NCI-H128 (cell line): ENCODE data around the gene TRAF3IP1.
"Not testable (repeated sequence)": the region's sequence is repeated elsewhere in the genome, so short reads cannot be mapped to it uniquely, and the experiment has no call there.

Source experiments
- DNase-seq: peaks from one replicate; lab custom pipeline; 2025; ENCODE audit not compliant: unreplicated experiment; lab: John Stamatoyannopoulos, UW

The TRAF3IP1 gene, protein sequence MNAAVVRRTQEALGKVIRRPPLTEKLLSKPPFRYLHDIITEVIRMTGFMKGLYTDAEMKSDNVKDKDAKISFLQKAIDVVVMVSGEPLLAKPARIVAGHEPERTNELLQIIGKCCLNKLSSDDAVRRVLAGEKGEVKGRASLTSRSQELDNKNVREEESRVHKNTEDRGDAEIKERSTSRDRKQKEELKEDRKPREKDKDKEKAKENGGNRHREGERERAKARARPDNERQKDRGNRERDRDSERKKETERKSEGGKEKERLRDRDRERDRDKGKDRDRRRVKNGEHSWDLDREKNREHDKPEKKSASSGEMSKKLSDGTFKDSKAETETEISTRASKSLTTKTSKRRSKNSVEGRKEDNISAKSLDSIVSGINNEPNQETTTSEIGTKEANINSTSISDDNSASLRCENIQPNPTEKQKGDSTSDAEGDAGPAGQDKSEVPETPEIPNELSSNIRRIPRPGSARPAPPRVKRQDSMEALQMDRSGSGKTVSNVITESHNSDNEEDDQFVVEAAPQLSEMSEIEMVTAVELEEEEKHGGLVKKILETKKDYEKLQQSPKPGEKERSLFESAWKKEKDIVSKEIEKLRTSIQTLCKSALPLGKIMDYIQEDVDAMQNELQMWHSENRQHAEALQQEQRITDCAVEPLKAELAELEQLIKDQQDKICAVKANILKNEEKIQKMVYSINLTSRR

DNA sequence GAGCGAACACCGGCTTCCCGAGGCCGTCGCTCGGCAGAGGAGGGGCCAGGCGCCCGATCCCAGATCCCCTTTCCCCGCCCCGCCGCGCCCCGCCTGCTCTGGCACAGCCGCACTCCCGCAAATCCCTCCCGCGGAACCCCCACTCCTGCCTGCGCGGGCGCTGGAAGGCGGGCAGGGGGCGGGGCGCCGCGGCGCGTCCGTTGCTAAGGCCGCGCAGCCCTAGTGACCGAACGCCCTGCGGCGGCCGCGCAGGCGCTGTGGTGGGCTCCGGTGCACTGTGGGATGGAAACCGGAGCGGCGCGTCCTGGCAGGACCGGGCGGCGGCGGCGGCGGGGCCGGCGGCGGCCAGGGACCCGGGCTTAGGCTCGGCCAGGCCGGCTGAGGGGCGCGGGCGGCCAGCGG is at the start of gene TRAF3IP1:
TSS of gene TRAF3IP1 (plus strand) at position 273 of the 402 bp plus-strand sequence. CDS start 145 bp downstream, outside the sequence.
- DNase-seq, result peak; percentile 63

DNA sequence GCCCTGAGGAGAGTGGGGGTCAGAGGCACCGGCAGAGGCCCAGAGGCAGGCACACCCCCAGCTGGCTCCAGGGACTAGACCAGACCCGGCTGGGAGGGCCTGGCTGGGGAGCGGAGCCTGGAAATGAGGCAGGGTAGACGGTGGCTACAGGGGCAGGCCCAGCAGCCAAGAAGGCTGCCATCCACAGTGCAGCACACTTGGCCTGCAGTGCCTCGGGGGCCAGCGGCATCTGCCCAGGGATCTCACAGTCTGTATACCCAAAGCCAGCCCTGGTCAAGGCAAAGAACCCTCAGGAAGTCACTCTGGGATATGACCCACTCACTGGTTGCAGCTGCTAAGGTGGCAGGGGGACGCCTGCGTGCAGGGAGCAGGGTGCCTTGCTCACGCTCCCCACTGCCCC is 49.7 kb upstream of the TRAF3IP1 start:
- DNase-seq, result no peak

GRCh38 chr2:238271061-238271554 is 49.2 kb upstream of the TRAF3IP1 start:
- DNase-seq, result no peak

GRCh38 chr2:238271686-238272085 is 48.6 kb upstream of the TRAF3IP1 start:
- not testable (repeated sequence) for DNase-seq

DNA sequence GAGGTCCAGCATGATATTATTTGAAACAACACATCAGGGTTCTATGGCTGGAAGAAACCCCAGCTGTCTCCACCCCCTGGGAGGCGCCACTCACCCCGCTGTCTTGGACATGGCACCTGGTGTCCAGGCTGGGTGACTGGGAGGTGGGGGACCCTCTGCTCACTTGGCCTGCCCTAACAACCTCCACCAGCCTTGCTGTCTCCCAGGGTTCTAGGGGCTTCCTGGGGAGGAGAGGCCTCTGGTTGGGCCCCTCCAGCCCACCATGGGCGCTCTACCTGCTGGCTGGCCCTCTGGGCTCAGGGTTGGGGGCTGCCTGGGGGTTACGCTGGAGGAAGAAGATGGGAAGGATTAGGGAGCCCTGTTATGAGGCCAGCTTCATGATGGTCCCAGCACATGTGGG is 48.2 kb upstream of the TRAF3IP1 start:
- DNase-seq, result no peak

- DNase-seq, result not testable (repeated sequence)
Observed at GRCh38 chr2:238273433-238273832, 46.9 kb upstream of the TRAF3IP1 start.

DNA sequence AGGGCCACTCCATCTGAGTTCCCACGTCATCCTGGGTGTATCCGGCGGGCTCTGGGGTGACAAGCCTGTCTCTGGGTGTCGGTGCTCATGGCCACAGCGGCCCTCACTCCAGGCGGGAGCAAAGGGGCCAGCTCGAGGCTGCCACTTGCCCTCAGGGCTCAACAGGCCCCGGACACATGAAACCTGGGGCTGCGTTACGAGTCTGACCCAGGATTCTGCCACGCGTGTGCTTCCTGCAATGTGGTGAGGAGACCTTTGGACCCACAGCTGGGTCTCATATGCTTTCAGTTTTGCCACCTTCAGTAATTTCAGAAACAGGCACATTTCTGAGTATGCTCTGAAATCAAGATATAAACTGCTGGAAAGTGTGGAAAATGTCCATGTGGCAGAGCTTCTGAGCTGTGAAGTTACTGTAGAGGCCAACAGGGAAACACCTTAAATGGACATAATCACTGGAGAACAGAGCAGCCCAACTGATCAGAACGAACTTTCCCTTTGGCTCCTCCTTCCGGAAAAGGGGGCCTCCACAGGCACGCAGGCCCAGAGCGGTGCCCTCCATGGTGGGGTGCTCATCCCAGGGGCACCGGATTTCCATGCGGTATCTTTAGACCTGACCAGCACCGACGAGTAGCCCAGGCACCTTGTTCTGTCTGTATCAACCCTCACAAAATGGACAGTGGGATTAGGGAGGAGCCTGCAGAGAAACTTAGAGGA is 46.0 kb upstream of the TRAF3IP1 start:
- DNase-seq, result no peak

DNA sequence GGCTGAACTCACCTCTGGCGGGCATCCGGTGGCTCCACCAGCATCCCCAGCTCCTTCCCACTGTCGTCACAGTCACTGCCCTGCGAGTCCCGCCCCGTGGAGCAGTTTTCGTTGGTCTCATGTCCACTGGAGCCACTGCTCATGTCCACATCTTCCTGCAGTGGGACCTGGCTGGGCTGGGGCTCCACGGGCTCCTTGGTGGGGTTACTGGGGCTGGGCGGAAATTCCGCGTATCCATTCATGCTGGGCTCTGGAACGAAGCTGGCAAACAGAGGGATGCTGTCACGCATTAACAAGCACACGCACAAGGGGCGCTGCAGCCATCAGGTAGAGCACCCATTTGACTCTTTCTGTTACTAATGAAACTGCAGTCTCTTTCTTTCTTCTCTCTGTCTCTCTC is 42.6 kb upstream of the TRAF3IP1 start:
- no peak for DNase-seq

- no peak for DNase-seq
Observed at GRCh38 chr2:238278626-238279323, 41.5 kb upstream of the TRAF3IP1 start.

- DNase-seq, result no peak
Observed at GRCh38 chr2:238279324-238279682, 41.0 kb upstream of the TRAF3IP1 start.

DNA sequence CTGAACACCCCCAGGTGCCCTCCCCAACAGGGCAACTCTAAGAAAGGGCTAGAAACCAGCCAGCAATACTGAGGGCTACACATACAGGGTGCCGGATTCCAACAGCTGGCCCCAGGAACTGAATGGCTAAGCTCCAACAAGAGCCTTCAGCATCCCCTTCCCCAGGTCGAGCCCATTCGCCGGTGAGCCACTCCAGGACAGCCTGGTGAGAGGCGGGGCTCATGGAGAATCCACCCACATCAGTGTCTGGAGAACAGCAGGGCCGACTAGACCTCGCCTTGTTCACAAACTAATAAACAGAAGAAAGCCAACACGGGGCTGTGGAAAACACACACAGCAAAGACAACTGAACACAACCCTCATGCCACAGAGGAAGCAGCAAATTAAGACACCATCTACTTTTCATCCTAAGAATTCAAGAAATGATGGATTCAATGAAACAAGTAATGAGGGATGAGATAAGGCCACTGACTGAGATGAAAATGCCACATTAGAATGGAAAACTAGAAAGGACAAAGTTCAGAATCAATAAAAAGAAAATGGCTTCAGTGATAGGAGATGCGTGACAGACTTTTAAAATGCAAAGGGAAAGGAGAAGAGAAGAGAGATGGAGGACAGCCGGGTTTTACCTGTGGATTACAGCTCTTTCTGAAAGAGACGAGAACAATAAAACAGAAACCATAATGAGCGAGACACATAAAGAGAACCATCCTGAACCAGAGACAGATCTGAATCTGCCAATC is 40.1 kb upstream of the TRAF3IP1 start:
- no peak for DNase-seq

DNA sequence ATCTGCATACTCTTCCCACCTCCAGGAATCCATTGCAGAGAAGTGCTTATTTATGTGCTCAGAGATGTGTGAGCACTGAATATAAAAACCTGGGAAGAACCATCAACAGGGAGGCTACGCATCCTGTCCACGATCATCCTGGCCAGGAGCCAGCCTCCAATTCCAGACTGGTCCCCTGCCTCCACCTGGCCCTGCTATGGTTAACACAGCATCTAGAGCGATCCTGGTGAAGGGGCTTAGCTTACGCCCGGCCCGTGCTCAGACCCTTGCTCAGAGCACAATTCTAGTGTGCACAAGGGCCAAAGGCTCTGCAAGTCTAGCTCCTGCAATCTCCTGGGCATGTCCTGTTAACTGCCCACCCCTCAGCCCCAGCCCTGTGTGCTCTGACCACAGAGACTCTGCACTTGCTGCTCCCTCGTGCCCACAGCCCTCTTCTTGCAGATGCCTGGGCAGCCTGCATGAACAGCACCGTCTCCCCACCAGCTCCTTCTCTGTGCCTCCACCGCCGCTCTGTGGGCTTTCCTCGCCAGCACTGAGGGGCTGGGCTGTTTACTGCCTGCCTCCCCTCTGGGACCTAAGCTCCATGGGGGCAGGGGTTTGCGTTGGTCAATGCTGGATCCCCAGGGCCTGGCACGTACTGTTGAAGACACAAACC is 38.4 kb upstream of the TRAF3IP1 start:
- no peak for DNase-seq

- no peak for DNase-seq
Observed at GRCh38 chr2:238282861-238283738, 37.2 kb upstream of the TRAF3IP1 start.

GRCh38 chr2:238284802-238285515 is 35.4 kb upstream of the TRAF3IP1 start:
- no peak for DNase-seq

- DNase-seq, result no peak
Observed at GRCh38 chr2:238285653-238286082, 34.6 kb upstream of the TRAF3IP1 start.

GRCh38 chr2:238286095-238286494 is 34.2 kb upstream of the TRAF3IP1 start:
- DNase-seq, result no peak

DNA sequence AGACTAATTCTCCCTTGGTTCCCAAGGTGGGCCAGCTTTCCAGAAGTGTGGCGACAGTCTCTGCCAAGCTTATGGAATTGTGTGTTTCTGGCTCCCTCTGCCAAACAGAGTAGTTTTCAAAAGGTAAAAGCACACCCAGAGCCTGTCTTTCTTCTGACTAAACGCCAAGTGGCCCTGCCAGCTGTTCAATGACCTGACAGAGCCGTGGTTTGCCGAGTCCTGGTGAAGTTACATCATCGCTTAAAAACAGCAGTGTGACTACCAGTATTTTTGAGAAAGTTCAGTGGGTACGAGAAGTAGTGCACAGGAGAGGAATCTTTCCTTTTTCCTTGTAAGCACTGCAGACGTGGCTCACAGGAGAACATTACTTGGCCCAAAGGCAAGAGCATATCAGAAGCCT is 33.8 kb upstream of the TRAF3IP1 start:
- no peak for DNase-seq
